HG02840 (cell line): ENCODE results near the gene PHLDB1.

Experiments used
- ATAC-seq: cut with Tn5 transposase; IDR thresholded peaks from one replicate; pipeline ENCODE4 v1.9.1; 2021; ENCODE audit warnings: mild to moderate bottlenecking, moderate library complexity, moderate number of reproducible peaks; ENCODE audit not compliant: unreplicated experiment, low FRiP score

The PHLDB1 gene

DNA sequence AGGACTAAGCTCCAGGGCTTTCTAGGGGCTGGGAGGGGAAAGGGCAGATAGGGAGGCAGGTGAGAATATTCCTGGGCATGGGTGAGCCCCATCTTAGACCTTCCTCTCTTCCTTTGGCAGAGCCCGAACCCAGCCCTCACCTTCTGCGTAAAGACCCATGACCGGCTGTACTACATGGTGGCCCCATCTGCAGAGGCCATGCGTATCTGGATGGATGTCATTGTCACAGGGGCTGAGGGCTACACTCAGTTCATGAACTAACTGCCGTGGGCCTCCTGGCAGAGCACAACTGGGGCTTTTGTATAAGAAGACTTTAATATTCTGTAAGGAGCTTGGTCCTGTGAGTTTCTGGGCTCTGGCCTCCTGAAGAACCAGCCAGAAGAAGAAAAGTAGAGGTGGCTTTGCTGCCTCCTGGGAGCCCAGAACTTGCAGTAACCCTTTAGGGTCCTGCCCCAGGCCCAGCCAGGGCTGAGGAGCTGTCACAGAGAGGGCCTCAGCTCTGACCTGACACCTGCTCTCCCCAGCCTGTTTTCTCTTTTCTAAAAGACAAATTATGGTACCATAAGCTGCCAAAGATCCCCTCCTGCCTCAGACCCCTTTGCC, 49.2 kb downstream of the PHLDB1 start:
- ATAC-seq = no peak

- ATAC-seq = no peak
Measured at GRCh38 chr11:118657238-118657637, 49.8 kb downstream of the PHLDB1 start.

GRCh38 chr11:118657709-118658428, 50.5 kb downstream of the PHLDB1 start:
- no peak for ATAC-seq

GRCh38 chr11:118658429-118659313, 51.3 kb downstream of the PHLDB1 start:
- no peak for ATAC-seq

- ATAC-seq = no peak
Measured at GRCh38 chr11:118659314-118659952, 52.0 kb downstream of the PHLDB1 start.

DNA sequence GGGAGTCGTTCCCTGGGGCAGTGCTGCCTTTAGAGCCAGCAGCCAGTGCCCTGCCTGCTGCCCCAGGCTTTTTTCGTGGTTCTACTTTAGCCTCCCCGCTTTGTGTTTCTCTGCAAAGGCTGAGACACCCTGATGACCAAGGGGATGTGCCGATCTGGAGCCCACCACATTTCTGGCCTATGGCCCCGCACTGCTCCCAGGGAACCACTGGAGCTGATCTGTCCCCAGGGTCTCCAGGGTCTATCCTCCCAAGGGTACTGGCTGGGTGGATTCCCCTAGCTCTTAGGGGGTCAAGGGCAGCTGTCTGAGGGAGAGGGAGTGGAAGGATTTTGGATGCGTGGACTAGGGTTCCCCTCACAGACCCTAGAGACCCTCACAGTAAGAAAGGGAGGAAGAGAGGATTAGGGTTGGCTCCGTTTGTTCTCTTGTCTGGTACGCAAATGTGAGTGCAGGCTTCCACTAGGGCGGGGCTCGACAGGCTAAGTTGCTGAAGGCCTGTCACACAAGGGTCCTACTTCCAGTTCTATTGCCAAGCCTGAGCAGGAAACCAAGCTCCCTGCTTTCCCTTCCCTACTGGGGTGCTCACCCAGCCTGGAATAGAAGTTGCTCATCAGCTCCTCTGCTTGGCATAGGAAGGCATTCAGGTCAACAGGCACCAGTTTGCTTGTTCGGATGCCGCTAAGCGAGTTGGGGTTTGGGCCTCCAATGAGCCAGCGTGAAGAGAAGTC, 52.7 kb downstream of the PHLDB1 start:
- ATAC-seq = no peak

- ATAC-seq = no peak
Measured at GRCh38 chr11:118660681-118661424, 53.4 kb downstream of the PHLDB1 start.

GRCh38 chr11:118661425-118662301, 54.2 kb downstream of the PHLDB1 start:
- no peak for ATAC-seq

- no peak for ATAC-seq
Measured at GRCh38 chr11:118662401-118663271, 55.2 kb downstream of the PHLDB1 start.

DNA sequence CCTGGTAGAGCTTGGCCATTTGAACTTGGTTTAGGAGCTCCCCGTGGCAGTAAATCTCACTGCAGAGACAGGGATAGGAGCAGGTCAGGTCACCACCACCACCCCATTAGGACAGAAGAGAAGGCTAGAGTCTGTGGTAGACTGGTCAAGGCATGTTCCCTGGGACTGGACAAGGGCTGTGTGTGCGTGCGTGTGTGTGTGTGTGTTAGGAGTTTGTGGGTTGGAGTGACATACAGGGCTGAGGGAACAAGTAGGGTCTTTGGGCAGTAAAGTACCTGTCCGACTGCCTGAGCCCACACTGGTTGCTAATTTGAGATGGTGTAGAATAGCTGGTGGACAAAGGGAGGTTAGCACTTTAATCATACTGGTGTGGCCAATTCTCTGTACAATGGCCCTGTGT, 56.0 kb downstream of the PHLDB1 start:
- ATAC-seq = no peak

DNA sequence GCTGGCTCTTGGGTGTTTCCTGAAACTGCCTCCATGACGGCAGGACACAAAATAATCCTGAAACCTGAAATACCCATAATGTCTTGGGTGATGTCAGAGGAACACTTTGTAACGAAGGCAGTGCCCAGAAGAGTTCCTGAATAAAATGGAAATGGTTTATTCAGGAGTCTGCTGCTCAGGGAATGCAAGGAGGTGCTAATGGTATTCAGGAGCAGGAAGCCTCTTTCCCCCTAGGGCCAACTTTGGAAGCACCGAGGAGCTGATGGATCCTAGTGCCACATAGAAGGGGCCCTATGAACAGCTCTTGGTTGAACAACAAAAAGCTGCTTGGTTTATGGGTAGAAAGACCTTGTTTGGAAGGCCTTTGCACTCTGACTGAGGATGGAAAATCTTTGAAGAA, 56.5 kb downstream of the PHLDB1 start:
- no peak for ATAC-seq

DNA sequence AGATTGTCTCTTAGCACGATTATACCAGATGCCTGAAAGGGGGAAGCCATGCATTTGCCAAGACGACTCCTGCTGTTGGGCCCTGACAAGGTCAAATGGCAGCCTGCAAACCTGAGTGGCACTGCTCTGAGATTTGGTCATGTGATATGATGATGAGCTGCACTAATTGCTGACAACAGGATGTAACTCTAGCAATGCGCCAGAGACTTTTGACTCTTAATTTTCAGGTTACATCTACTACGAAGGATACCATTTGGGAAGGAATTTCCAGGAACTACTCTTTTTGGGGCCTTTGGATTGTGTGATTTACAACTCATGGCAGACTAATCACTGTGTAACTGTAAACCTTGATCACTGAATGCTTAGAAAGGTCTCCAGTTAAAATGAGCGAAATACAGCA, 59.0 kb downstream of the PHLDB1 start:
- no peak for ATAC-seq

GRCh38 chr11:118670063-118670462, 62.6 kb downstream of the PHLDB1 start:
- no peak for ATAC-seq

DNA sequence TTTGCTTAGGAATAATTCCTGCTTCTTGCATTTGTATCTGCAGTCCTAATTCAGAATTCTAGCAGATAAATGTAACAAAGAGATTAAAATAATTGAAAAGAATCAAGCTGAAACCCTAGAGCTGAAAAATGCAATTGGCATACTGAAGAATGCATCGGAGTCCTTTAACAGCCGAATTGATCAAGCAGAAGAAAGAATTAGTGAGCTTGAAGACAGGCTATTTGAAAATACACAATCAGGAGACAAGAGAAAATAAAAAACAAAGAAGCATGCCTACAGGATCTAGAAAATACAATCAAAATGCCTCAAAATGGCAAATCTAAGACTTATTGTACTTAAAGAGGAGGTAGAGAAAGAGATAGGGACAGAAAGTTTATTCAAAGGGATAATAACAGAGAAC, 63.8 kb downstream of the PHLDB1 start:
- ATAC-seq = no peak

DNA sequence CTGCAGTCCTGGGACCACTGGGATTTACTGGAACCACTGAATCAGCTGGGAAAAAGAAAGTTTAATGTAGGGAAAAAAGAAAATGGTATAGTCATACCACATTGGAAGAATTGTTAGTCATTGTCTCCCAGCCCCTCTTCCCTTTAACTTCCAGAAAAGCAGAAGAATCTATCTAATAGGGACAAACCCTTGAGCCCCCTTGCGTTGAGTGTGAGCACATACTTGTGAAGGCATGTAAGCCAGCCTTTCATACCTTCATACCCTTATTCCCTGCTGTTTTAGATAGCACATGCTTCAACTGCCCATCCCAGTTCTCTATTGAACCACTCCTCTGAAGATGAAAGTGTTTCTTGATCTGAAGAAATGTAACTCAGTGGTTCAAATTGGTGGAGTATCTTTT, 65.4 kb downstream of the PHLDB1 start:
- ATAC-seq = no peak

DNA sequence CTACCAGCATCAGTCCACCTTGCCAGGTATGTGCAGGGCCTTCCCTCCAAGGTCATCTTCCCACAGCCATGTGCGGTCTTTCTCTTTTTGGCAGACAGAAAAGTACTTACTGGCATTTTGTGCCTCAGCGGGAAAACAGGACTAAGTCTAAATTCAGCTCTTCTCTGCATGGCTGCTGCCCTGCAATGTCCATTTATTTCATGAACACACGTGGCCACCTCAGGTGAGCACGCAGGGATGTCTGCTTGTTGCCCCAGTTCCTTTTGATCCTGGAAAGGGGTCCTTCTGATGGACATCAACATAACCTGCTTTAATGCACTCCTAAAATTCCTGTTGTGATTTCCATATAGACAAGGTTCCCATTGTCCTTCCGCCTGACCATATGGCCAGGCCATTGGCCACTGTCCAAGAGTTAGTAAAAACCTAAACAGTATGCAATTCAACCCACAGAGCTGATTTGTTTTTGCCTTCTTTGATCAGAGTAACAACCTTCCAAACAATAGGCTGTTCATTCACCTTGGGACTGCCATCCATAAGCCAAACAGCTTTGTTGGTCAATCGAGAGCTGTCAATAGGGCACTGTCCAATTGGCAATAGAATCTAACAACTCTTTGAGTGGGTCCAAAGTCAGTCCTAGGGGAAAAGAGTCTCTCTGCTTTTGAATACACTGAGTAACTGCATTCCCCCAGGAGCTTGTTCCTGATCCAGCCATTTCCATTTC, 66.1 kb downstream of the PHLDB1 start:
- no peak for ATAC-seq

DNA sequence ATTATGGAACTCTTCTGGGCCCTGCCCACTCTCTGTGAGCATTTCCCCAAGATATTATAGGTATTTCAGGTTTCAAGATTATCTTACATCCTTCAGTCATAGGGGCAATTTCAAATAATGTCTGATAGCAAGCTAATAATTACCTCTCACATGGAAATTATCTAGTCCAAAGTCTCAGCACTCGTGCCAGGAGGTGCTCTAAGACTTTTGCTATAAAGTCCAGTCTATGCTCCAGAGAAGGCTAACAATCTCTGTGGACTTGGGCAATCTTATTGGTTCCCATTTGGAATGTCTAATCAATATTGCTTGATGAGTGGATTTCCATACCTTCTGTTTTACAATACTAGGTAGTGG, 66.6 kb downstream of the PHLDB1 start:
- ATAC-seq = no peak
